ENCODE measurements around the gene ZNF311.
"Not testable (repeated sequence)": the region's sequence is repeated elsewhere in the genome, so short reads cannot be mapped to it uniquely, and the experiment has no call there.

The ZNF311 gene

GRCh38 chr6:28958561-28959243 is 46.4 kb downstream of the ZNF311 start:
- in situ Hi-C loops (cut with MboI; ENCODE audit: low sequenced_read_pairs): not testable (repeated sequence)

GRCh38 chr6:28957795-28958314 is 47.3 kb downstream of the ZNF311 start:
- in situ Hi-C loops (cut with MboI; ENCODE audit: low sequenced_read_pairs): not testable (repeated sequence)

GRCh38 chr6:28956331-28956730 is 48.8 kb downstream of the ZNF311 start:
- in situ Hi-C loops (cut with MboI; ENCODE audit: low sequenced_read_pairs): no loop called here

GRCh38 chr6:28953585-28954258 is 51.4 kb downstream of the ZNF311 start:
- in situ Hi-C loops (cut with MboI; ENCODE audit: low sequenced_read_pairs): no loop called here

GRCh38 chr6:28953039-28953584 is 52.0 kb downstream of the ZNF311 start:
- in situ Hi-C loops (cut with MboI; ENCODE audit: low sequenced_read_pairs): no loop called here

- in situ Hi-C loops (cut with MboI; ENCODE audit: low sequenced_read_pairs): not testable (repeated sequence)
Observed at GRCh38 chr6:28949656-28950195, 55.4 kb downstream of the ZNF311 start.

- in situ Hi-C loops (cut with MboI; ENCODE audit: low sequenced_read_pairs): no loop called here
Observed at GRCh38 chr6:28948782-28949486, 56.2 kb downstream of the ZNF311 start.

- in situ Hi-C loops (cut with MboI; ENCODE audit: low sequenced_read_pairs): no loop called here
Observed at GRCh38 chr6:28947831-28948270, 57.3 kb downstream of the ZNF311 start.

- in situ Hi-C loops (cut with MboI; ENCODE audit: low sequenced_read_pairs): no loop called here
Observed at GRCh38 chr6:28947067-28947765, 57.9 kb downstream of the ZNF311 start.

GRCh38 chr6:28945349-28945748 is 59.8 kb downstream of the ZNF311 start:
- in situ Hi-C loops (cut with MboI; ENCODE audit: low sequenced_read_pairs): no loop called here
